Loucy (cell line): ENCODE results near the gene AASS.

ENCODE experiments used
- EZH2phosphoT487 ChIP-seq: fragments of 200-600 bp; IDR thresholded peaks from 2 replicates; pipeline ENCODE4 v1.6.1; 2018; ENCODE audit warnings: antibody characterized with exemption, mild to moderate bottlenecking, moderate library complexity, borderline replicate concordance
- TF ChIP-seq, protein P1 (sequence below): fragments of 200-600 bp; sonication (generic); conservative IDR thresholded peaks from 2 replicates; pipeline ENCODE4 v1.5.1; 2014; ENCODE audit warnings: mild to moderate bottlenecking, antibody characterized with exemption, low read length

DNA sequence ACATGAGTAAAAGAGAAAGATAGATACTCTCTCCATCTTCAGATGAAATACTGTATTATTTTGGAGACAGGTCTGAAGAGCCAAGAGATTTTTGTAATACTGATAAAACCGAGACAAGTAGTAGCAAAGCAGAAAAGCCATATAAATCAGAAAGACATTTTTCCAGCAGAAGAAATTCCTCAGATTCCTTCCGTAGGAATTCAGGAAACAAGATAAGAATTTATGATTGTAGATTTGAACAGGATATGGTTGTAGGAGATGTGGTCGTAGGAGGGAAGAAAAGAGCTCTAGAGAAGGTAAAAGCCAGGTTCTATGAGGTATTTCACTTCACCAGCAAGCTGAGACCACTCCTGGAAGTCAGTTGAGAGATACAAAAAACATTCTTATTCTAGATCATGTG, 17.6 kb upstream of the AASS start:
- TF ChIP-seq, protein P1, sequence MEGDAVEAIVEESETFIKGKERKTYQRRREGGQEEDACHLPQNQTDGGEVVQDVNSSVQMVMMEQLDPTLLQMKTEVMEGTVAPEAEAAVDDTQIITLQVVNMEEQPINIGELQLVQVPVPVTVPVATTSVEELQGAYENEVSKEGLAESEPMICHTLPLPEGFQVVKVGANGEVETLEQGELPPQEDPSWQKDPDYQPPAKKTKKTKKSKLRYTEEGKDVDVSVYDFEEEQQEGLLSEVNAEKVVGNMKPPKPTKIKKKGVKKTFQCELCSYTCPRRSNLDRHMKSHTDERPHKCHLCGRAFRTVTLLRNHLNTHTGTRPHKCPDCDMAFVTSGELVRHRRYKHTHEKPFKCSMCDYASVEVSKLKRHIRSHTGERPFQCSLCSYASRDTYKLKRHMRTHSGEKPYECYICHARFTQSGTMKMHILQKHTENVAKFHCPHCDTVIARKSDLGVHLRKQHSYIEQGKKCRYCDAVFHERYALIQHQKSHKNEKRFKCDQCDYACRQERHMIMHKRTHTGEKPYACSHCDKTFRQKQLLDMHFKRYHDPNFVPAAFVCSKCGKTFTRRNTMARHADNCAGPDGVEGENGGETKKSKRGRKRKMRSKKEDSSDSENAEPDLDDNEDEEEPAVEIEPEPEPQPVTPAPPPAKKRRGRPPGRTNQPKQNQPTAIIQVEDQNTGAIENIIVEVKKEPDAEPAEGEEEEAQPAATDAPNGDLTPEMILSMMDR, result no peak
- TF ChIP-seq EZH2phosphoT487, result no peak
